Astrocyte (in vitro differentiated cells and primary cell): ENCODE measurements around the gene CELF4. TPM values are rescaled to one million over a fixed set of nuclear protein-coding genes. Genes with fewer than 3 reads are reported as not detected.

Experiments used
- DNase-seq: peaks from one replicate; pipeline ENCODE4 v3.0.0-alpha.2; 2010; ENCODE audit warnings: low read depth
- FAIRE-seq: peaks from 2 replicates; lab custom pipeline; 2011; peaks lifted over from hg19 to GRCh38; lab: Jason Lieb, UNC
- H2AFZ ChIP-seq: 2 replicates; pipeline ENCODE4 v1.6.0; 2012; ENCODE audit warnings: low read depth, low read length, inconsistent platforms
- H3K27ac ChIP-seq: 2 replicates; pipeline ENCODE4 v1.5.1; 2011; ENCODE audit warnings: low read depth, low read length, inconsistent platforms
- H3K27me3 ChIP-seq: 2 replicates; pipeline ENCODE4 v1.6.0; 2011; ENCODE audit warnings: low read length, inconsistent platforms; ENCODE audit not compliant: insufficient read depth
- H3K36me3 ChIP-seq: 2 replicates; pipeline ENCODE4 v1.5.1; 2011; ENCODE audit warnings: low read length, inconsistent platforms; ENCODE audit not compliant: insufficient read depth
- H3K4me1 ChIP-seq: 2 replicates; pipeline ENCODE4 v1.5.1; 2011; ENCODE audit warnings: low read length, inconsistent platforms; ENCODE audit not compliant: insufficient read depth
- H3K4me2 ChIP-seq: 2 replicates; pipeline ENCODE4 v1.6.0; 2012; ENCODE audit warnings: low read length, inconsistent platforms
- H3K4me3 ChIP-seq: 2 replicates; pipeline ENCODE4 v1.5.1; 2011; ENCODE audit warnings: low read depth, mild to moderate bottlenecking, low read length, inconsistent platforms; ENCODE audit not compliant: insufficient read depth
- H3K79me2 ChIP-seq: 2 replicates; pipeline ENCODE4 v1.6.0; 2012; ENCODE audit warnings: mild to moderate bottlenecking, low read length, inconsistent platforms; ENCODE audit not compliant: insufficient read depth
- H3K9ac ChIP-seq: 2 replicates; pipeline ENCODE4 v1.6.0; 2012; ENCODE audit warnings: mild to moderate bottlenecking, low read length, inconsistent platforms
- H3K9me3 ChIP-seq: 2 replicates; pipeline ENCODE4 v1.5.1; 2012; ENCODE audit warnings: low read depth, mild to moderate bottlenecking, low read length, inconsistent platforms; ENCODE audit not compliant: insufficient read depth
- H4K20me1 ChIP-seq: 2 replicates; pipeline ENCODE4 v1.6.0; 2012; ENCODE audit warnings: low read length, inconsistent platforms; ENCODE audit not compliant: insufficient read depth
- H3K27ac Mint-ChIP-seq: one replicate; pipeline ENCODE4 v1.8.0; 2021; ENCODE audit warnings: mild to moderate bottlenecking, mixed read lengths; ENCODE audit not compliant: unreplicated experiment
- H3K27me3 Mint-ChIP-seq: one replicate; pipeline ENCODE4 v1.8.0; 2021; ENCODE audit warnings: low read depth, mixed read lengths; ENCODE audit not compliant: unreplicated experiment
- H3K36me3 Mint-ChIP-seq: one replicate; pipeline ENCODE4 v1.8.0; 2021; ENCODE audit warnings: low read depth, mixed read lengths; ENCODE audit not compliant: unreplicated experiment
- H3K4me1 Mint-ChIP-seq: one replicate; pipeline ENCODE4 v1.8.0; 2021; ENCODE audit warnings: low read depth, mixed read lengths; ENCODE audit not compliant: unreplicated experiment
- H3K4me3 Mint-ChIP-seq: one replicate; pipeline ENCODE4 v1.8.0; 2021; ENCODE audit warnings: mild to moderate bottlenecking, moderate library complexity, mixed read lengths; ENCODE audit not compliant: unreplicated experiment
- H3K9me3 Mint-ChIP-seq: one replicate; pipeline ENCODE4 v1.8.0; 2021; ENCODE audit warnings: mild to moderate bottlenecking, mixed read lengths; ENCODE audit not compliant: unreplicated experiment
- EZH2 ChIP-seq: IDR thresholded peaks from 2 replicates; pipeline ENCODE4 v1.6.1; 2012; ENCODE audit warnings: mild to moderate bottlenecking, low read length, inconsistent platforms; ENCODE audit not compliant: insufficient read depth
- total RNA-seq: library from RNA; stranded (reverse); gene quantifications from 2 replicates; pipeline ENCODE4 v1.2.1, GENCODE V29; 2021
- TF ChIP-seq, protein P1 (sequence below): IDR thresholded peaks from 2 replicates; pipeline ENCODE4 v1.5.1; 2011; ENCODE audit warnings: low read depth, mild to moderate bottlenecking, inconsistent platforms, low read length, moderate library complexity; ENCODE audit not compliant: insufficient read depth

Gene CELF4
- total RNA-seq, 1 donor from 2014 or later = 0.16 TPM

DNA sequence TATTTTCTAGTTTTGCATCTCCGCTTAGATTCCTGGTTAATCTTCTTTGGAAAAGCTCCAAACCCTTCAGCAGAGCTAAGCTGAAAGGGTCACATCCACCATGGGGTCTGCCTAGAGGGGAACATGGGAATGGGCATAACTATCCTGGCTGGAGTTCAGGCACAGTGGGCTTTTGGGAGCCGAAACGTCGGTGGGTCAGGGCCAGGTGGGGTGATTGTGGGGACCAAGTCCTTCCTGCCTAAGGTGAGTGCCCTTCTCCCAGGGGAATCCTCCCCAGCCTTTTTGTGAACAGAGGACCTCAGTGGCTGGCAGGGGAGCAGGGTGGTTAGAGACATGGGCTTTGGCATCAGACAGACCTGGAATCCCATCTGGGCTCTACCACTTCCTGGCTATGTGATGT is 60.3 kb downstream of the CELF4 start:
- no peak overlapping the region for H3K27ac ChIP-seq
- Mint-ChIP-seq H3K9me3 (peaks cover 14% of the 10 kb centered on the region), H3K4me1 (peaks cover 5% of the 10 kb centered on the region), H3K4me3 (no peak overlapping the region), H3K36me3 (no peaks in the 10 kb centered on the region), H3K27ac (no peak overlapping the region), H3K27me3 (peaks cover 64% of the 10 kb centered on the region)
- DNase-seq (no peak), FAIRE-seq (no peak)
- TF ChIP-seq EZH2 = no peak
- TF ChIP-seq, protein P1, sequence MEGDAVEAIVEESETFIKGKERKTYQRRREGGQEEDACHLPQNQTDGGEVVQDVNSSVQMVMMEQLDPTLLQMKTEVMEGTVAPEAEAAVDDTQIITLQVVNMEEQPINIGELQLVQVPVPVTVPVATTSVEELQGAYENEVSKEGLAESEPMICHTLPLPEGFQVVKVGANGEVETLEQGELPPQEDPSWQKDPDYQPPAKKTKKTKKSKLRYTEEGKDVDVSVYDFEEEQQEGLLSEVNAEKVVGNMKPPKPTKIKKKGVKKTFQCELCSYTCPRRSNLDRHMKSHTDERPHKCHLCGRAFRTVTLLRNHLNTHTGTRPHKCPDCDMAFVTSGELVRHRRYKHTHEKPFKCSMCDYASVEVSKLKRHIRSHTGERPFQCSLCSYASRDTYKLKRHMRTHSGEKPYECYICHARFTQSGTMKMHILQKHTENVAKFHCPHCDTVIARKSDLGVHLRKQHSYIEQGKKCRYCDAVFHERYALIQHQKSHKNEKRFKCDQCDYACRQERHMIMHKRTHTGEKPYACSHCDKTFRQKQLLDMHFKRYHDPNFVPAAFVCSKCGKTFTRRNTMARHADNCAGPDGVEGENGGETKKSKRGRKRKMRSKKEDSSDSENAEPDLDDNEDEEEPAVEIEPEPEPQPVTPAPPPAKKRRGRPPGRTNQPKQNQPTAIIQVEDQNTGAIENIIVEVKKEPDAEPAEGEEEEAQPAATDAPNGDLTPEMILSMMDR = no peak
- H2AFZ ChIP-seq = no peak overlapping the region
- no peaks in the 10 kb centered on the region for H3K36me3 ChIP-seq
- H3K9me3 ChIP-seq = peaks cover 7% of the 10 kb centered on the region
- H3K79me2 ChIP-seq = no peaks in the 10 kb centered on the region
- no peak overlapping the region for H3K4me3 ChIP-seq
- H3K9ac ChIP-seq = no peak overlapping the region
- H4K20me1 ChIP-seq = no peaks in the 10 kb centered on the region
- H3K4me1 ChIP-seq = no peaks in the 10 kb centered on the region
- no peaks in the 10 kb centered on the region for H3K27me3 ChIP-seq
- no peak overlapping the region for H3K4me2 ChIP-seq

DNA sequence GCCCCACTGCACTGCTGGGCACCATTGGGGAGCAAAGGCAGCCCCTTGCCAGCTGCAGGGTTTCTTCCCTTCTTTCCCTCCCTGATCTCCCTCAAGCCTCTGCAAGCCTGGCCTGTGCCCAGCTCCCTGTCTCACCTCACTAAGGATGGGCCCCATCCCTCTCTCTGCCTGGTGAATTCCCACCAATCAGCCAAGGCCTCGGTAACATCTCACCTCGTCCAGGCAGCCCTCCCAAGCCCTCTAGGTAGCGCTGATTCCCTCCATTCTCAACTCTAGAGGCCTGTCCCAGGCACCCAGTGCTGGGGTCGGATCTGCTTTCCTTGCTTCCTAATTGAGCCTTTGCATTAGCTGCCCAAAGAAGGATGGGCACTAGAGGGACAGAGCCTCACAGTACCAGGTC is 63.0 kb downstream of the CELF4 start:
- H3K4me1 Mint-ChIP-seq = peaks cover 5% of the 10 kb centered on the region
- H3K27ac Mint-ChIP-seq = no peak overlapping the region
- Histone ChIP-seq H3K9me3 (no peaks in the 10 kb centered on the region), H3K36me3 (no peaks in the 10 kb centered on the region), H2AFZ (no peak overlapping the region), H4K20me1 (no peaks in the 10 kb centered on the region), H3K4me3 (no peak overlapping the region), H3K27me3 (no peaks in the 10 kb centered on the region), H3K27ac (no peak overlapping the region), H3K79me2 (no peaks in the 10 kb centered on the region), H3K9ac (no peak overlapping the region), H3K4me2 (no peak overlapping the region), H3K4me1 (no peaks in the 10 kb centered on the region)
- TF ChIP-seq, protein P1 = no peak
- no peak for TF ChIP-seq EZH2
- H3K36me3 Mint-ChIP-seq = no peaks in the 10 kb centered on the region
- H3K4me3 Mint-ChIP-seq = no peak overlapping the region
- FAIRE-seq (no peak), DNase-seq (no peak)
- H3K27me3 Mint-ChIP-seq = peaks cover 52% of the 10 kb centered on the region
- peaks cover 6% of the 10 kb centered on the region for H3K9me3 Mint-ChIP-seq

DNA sequence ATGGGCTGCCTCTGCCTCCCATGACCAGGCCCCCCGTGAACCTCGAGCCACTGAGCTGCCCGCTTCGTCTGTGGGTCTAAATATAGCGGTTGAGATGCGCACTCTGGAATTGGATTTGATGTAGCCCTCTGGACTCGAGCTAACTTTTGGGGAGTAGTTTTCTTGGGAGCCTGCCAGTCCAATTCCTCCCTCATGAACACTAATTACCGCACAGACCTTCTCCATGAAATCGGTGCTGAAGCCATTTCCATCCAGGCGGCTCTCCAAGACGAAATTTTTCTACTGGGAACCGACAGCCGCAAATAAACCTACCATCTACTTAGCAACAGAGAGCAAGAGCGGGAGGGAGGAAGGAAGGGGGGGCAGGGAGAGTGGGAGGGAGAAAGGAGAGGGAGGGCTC is 63.6 kb downstream of the CELF4 start:
- Histone ChIP-seq H3K4me3 (no peak overlapping the region), H4K20me1 (no peaks in the 10 kb centered on the region), H2AFZ (no peak overlapping the region), H3K36me3 (no peaks in the 10 kb centered on the region), H3K79me2 (no peaks in the 10 kb centered on the region), H3K27ac (no peak overlapping the region), H3K27me3 (no peaks in the 10 kb centered on the region), H3K4me1 (no peaks in the 10 kb centered on the region), H3K9me3 (no peaks in the 10 kb centered on the region), H3K9ac (no peak overlapping the region), H3K4me2 (no peak overlapping the region)
- no peak for FAIRE-seq
- no peak overlapping the region for H3K4me3 Mint-ChIP-seq
- TF ChIP-seq, protein P1 = no peak
- no peak for TF ChIP-seq EZH2
- peaks cover 5% of the 10 kb centered on the region for H3K4me1 Mint-ChIP-seq
- peaks cover 48% of the 10 kb centered on the region for H3K27me3 Mint-ChIP-seq
- no peak for DNase-seq
- peaks cover 6% of the 10 kb centered on the region for H3K9me3 Mint-ChIP-seq
- no peaks in the 10 kb centered on the region for H3K36me3 Mint-ChIP-seq
- H3K27ac Mint-ChIP-seq = no peak overlapping the region
